HepG2 (cell line): ENCODE measurements around the gene EFNA2. TPM values are rescaled to one million over a fixed set of nuclear protein-coding genes. Genes with fewer than 3 reads are reported as not detected.

Source experiments
- BHLHE40 ChIP-seq: IDR thresholded peaks from 2 replicates; pipeline ENCODE4 v1.6.1; 2011; ENCODE audit warnings: low read length, improper control_type of control experiment
- CEBPB ChIP-seq: IDR thresholded peaks from 2 replicates; pipeline ENCODE4 v1.6.1; 2011; ENCODE audit warnings: low read depth, low read length, improper control_type of control experiment, borderline replicate concordance
- CHCHD3 ChIP-seq: sonication (generic); formaldehyde crosslinking; IDR thresholded peaks from 2 replicates; pipeline ENCODE4 v1.8.0; 2022; ENCODE audit warnings: mild to moderate bottlenecking, missing genetic modification reagents, moderate library complexity
- E2F5 ChIP-seq: sonication (generic); formaldehyde crosslinking; conservative IDR thresholded peaks from 2 replicates; pipeline ENCODE4 v1.4.0; 2020; ENCODE audit warnings: missing genetic modification reagents
- HDAC2 ChIP-seq: sonication (generic); formaldehyde crosslinking; IDR thresholded peaks from 2 replicates; pipeline ENCODE4 v1.4.0; 2020; ENCODE audit warnings: missing genetic modification reagents
- HNRNPL ChIP-seq: fragments of 200-400 bp; formaldehyde crosslinking; IDR thresholded peaks from 2 replicates; pipeline ENCODE4 v1.6.1; 2017; ENCODE audit warnings: mild to moderate bottlenecking, low read depth, low read length
- HOXA9 ChIP-seq: sonication (generic); formaldehyde crosslinking; IDR thresholded peaks from 2 replicates; pipeline ENCODE4 v1.8.1; 2022; ENCODE audit warnings: missing genetic modification reagents, mild to moderate bottlenecking, moderate library complexity, borderline replicate concordance
- IKZF1 ChIP-seq: fragments of 450-650 bp; IDR thresholded peaks from 2 replicates; pipeline ENCODE4 v1.7.1; 2016
- MTF1 ChIP-seq: sonication (generic); formaldehyde crosslinking; IDR thresholded peaks from 2 replicates; pipeline ENCODE4 v1.5.0; 2020; ENCODE audit warnings: missing genetic modification reagents
- RXRA ChIP-seq: sonication (generic); formaldehyde crosslinking; IDR thresholded peaks from 2 replicates; pipeline ENCODE4 v1.5.1; 2020; ENCODE audit warnings: missing genetic modification reagents
- SIN3A ChIP-seq: IDR thresholded peaks from 2 replicates; pipeline ENCODE4 v1.6.1; 2011; ENCODE audit warnings: low read depth, mild to moderate bottlenecking, control low read depth, low read length, borderline replicate concordance
- SKIL ChIP-seq: sonication (generic); formaldehyde crosslinking; IDR thresholded peaks from 2 replicates; pipeline ENCODE4 v1.8.0; 2022; ENCODE audit warnings: missing genetic modification reagents, mild to moderate bottlenecking, moderate library complexity, borderline replicate concordance
- ZFX ChIP-seq: sonication (generic); formaldehyde crosslinking; IDR thresholded peaks from 2 replicates; pipeline ENCODE4 v1.4.0; 2020; ENCODE audit warnings: mild to moderate bottlenecking, low read depth, missing genetic modification reagents, moderate library complexity
- ZNF205 ChIP-seq: IDR thresholded peaks from 2 replicates; pipeline ENCODE4 v1.6.1; 2018; ENCODE audit warnings: missing biosample characterization, missing genetic modification reagents
- ZNF225 ChIP-seq: sonication (generic); formaldehyde crosslinking; IDR thresholded peaks from 2 replicates; pipeline ENCODE4 v1.4.0; 2020; ENCODE audit warnings: mild to moderate bottlenecking, missing genetic modification reagents
- ZNF280D ChIP-seq: sonication (generic); formaldehyde crosslinking; IDR thresholded peaks from 2 replicates; pipeline ENCODE4 v1.5.1; 2020; ENCODE audit warnings: mild to moderate bottlenecking, missing genetic modification reagents
- ZNF431 ChIP-seq: sonication (generic); formaldehyde crosslinking; IDR thresholded peaks from 2 replicates; pipeline ENCODE4 v1.9.0; 2022; ENCODE audit warnings: missing genetic modification reagents, low read depth, mild to moderate bottlenecking, borderline replicate concordance
- ZNF580 ChIP-seq: IDR thresholded peaks from 2 replicates; pipeline ENCODE4 v1.6.1; 2016; ENCODE audit warnings: low read depth, borderline replicate concordance
- ZNF687 ChIP-seq: sonication (generic); formaldehyde crosslinking; IDR thresholded peaks from 2 replicates; pipeline ENCODE4 v1.5.1; 2020; ENCODE audit warnings: mild to moderate bottlenecking, missing genetic modification reagents, moderate library complexity
- polyA plus RNA-seq, 8 experiments: library from polyadenylated mRNA; depleted of rRNA in 3 of 8; stranded (reverse) in 7 of 8; unstranded in 1 of 8; fragments of >200 nt; fragmentation: Illumina TruSeq in 4 of 8; extraction: Trizol in 4 of 8; gene quantifications; 2 replicates each; pipeline versions ENCODE4 v1.2.1 to v1.2.3, GENCODE V29; 2011 to 2016; ENCODE audit warnings: low read depth in 4 of 8, missing spikeins in 1 of 8, mixed read lengths in 1 of 8; ENCODE audit not compliant: insufficient read depth in 1 of 8
- total RNA-seq, 5 experiments: library from RNA; depleted of rRNA; stranded (reverse); fragments of >200 nt; fragmentation: Illumina TruSeq; extraction: Trizol; gene quantifications; 2 replicates each; pipeline ENCODE4 v1.2.3, GENCODE V29; 2016; ENCODE audit warnings: low read depth in 1 of 5

EFNA2 gene
- total and polyA plus RNA-seq, 2 of the 13 experiments (the other 11 are each of a cell fraction or from before 2014, with no cell fraction given) = 6.0 to 9.9 TPM

- TF ChIP-seq SKIL (no peak), SIN3A (no peak), CHCHD3 (CRISPR knock-in tag) (no peak), ZFX (CRISPR knock-in tag) (peak; percentile 44; the same call in 1 of the 2 replicates), IKZF1 (no peak), MTF1 (CRISPR knock-in tag) (no peak), HNRNPL (0 out of 2 replicates have a peak, but pooled peaks have one; percentile 54), CEBPB (no peak), BHLHE40 (no peak), ZNF225 (CRISPR knock-in tag) (no peak), RXRA (CRISPR knock-in tag) (peak; percentile 49; the same call in 1 of the 2 replicates), HDAC2 (CRISPR knock-in tag) (no peak; the same call in none of the 2 replicates), ZNF431 (no peak), ZNF687 (CRISPR knock-in tag) (peak; percentile 57), ZNF280D (CRISPR knock-in tag) (no peak), HOXA9 (CRISPR knock-in tag) (no peak), E2F5 (no peak), ZNF580 (CRISPR knock-in tag) (peak; percentile 64; the same call in 1 of the 2 replicates), ZNF205 (0 out of 2 replicates have a peak, but pooled peaks have one; percentile 34)
These were observed 5.8 kb upstream of the EFNA2 start (continued) for GRCh38 chr19:1279782-1280341.
